IPS-15b (cell line): ENCODE data around the gene RAB3C.
"Not testable (repeated sequence)": the region's sequence is repeated elsewhere in the genome, so short reads cannot be mapped to it uniquely, and the experiment has no call there.

Experiments used
- H3K27me3 ChIP-seq: one replicate; pipeline ENCODE4 v1.6.1; 2013; ENCODE audit warnings: low read length; ENCODE audit not compliant: control insufficient read depth, insufficient read depth
- H3K36me3 ChIP-seq: one replicate; pipeline ENCODE4 v1.6.1; 2013; ENCODE audit warnings: low read length; ENCODE audit not compliant: control insufficient read depth, insufficient read depth
- H3K4me1 ChIP-seq: one replicate; pipeline ENCODE4 v1.6.1; 2013; ENCODE audit warnings: mild to moderate bottlenecking, low read length; ENCODE audit not compliant: control insufficient read depth, insufficient read depth
- H3K4me3 ChIP-seq: one replicate; pipeline ENCODE4 v1.5.1; 2013; ENCODE audit warnings: low read depth, low read length
- H3K9ac ChIP-seq: one replicate; pipeline ENCODE4 v1.6.1; 2013; ENCODE audit warnings: low read depth, mild to moderate bottlenecking, low read length
- H3K9me3 ChIP-seq: one replicate; pipeline ENCODE4 v1.6.1; 2013; ENCODE audit warnings: mild to moderate bottlenecking, low read length; ENCODE audit not compliant: control insufficient read depth, insufficient read depth

The RAB3C gene

DNA sequence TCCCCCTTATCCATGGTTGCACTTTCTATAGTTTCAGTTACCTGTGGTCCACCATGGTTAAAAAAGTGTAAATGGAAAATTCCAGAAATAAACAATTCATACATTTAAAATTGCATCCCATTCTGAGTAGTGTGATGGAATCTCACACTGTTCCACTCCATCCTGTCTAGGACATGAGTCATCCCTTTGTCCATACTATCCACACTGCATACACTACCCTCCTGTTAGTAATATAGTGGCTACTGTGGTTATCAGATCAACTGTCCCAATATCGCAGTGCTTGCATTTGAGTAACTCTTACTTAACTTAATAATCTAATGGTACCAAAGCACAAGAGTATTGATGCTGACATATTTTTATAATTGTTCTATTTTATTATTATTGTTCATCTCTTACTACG is 100.7 kb downstream of the RAB3C start:
- no peaks in the 10 kb centered on the region for H3K36me3 ChIP-seq
- H3K27me3 ChIP-seq = no peaks in the 10 kb centered on the region
- H3K4me1 ChIP-seq = no peaks in the 10 kb centered on the region
- no peaks in the 10 kb centered on the region for H3K9me3 ChIP-seq
- no peak overlapping the region for H3K9ac ChIP-seq
- H3K4me3 ChIP-seq = no peak overlapping the region

- H3K9ac ChIP-seq = no peak overlapping the region
- H3K36me3 ChIP-seq = no peaks in the 10 kb centered on the region
- no peaks in the 10 kb centered on the region for H3K27me3 ChIP-seq
- no peak overlapping the region for H3K4me3 ChIP-seq
- no peaks in the 10 kb centered on the region for H3K9me3 ChIP-seq
- no peaks in the 10 kb centered on the region for H3K4me1 ChIP-seq
Observed at GRCh38 chr5:58687079-58687478, 104.2 kb downstream of the RAB3C start.

DNA sequence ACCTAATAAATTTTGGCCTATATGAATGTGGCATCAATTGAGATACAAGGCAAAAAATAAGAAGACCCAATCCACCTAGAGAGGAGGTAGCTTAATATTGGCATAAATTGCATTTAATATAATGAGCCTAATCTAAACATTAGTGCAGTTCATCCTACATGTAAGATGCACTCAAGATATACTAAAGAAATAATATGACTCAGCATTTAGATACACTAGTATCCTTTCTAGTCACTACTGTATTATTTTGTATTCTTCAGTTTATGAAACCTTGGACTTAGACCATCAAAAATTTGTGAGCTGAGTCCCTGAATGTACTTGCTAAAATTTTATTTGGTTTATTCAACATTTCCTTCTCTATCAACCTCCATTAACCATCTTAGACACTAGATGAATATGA is 104.7 kb downstream of the RAB3C start:
- Histone ChIP-seq H3K27me3 (no peaks in the 10 kb centered on the region), H3K4me1 (no peaks in the 10 kb centered on the region), H3K4me3 (no peak overlapping the region)

DNA sequence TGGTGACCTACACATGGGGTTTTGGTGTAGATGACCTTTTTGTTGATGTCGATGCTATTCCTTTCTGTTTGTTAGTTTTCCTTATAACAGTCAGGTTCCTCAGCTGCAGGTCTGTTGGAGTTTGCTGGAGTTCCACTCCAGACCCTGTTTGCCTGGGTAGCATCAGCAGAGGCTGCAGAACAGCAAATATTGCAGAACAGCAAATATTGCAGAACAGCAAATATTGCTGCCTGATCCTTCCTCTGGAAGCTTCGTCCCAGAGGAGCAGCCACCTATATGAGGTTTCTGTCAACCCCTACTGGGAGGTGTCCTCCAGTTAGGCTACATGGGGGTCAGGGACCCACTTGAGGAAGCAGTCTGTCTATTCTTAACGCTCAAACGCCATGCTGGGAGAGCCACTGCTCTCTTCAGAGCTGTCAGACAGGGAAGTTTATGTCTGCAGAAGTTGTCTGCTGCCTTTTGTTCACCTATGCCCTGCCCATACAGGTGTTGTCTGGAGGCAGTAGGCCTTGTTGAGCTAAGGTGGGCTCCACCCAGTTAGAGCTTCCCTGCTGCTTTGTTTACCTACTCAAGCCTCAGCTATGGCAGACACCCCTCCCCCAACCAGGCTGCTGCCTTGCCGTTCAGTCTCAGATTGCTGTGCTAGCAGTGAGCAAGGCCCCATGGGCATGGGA is 116.3 kb downstream of the RAB3C start:
- H3K9me3 ChIP-seq, H3K4me3 ChIP-seq, H3K9ac ChIP-seq, H3K27me3 ChIP-seq, H3K36me3 ChIP-seq, H3K4me1 ChIP-seq: not testable (repeated sequence)

More for the DNA sequence above, 104.7 kb downstream of the RAB3C start:
- H3K36me3 ChIP-seq = no peaks in the 10 kb centered on the region
- no peak overlapping the region for H3K9ac ChIP-seq
- no peaks in the 10 kb centered on the region for H3K9me3 ChIP-seq

DNA sequence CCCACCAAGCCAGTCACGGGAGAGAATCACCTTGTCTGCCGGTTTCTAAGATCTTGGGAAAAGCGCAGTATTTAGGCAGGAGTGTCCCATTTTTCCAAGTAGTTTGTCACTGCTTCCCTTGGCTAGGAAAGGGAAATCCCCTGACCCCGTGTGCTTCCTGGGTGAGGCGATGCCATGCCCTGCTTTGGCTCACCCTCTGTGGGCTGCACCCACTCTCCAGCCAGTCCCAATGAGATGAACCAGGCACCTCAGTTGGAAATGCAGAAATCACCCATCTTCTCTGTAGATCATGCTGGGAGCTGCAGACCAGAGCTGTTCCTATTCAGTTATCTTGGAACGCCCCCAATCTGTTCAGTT is 116.9 kb downstream of the RAB3C start:
- Histone ChIP-seq H3K4me3 (no peak overlapping the region), H3K9ac (no peak overlapping the region), H3K9me3 (no peaks in the 10 kb centered on the region), H3K27me3 (no peaks in the 10 kb centered on the region), H3K4me1 (no peaks in the 10 kb centered on the region), H3K36me3 (no peaks in the 10 kb centered on the region)

- Histone ChIP-seq H3K36me3 (no peaks in the 10 kb centered on the region), H3K9me3 (no peaks in the 10 kb centered on the region), H3K27me3 (no peaks in the 10 kb centered on the region), H3K4me3 (no peak overlapping the region), H3K4me1 (no peaks in the 10 kb centered on the region), H3K9ac (no peak overlapping the region)
Observed at GRCh38 chr5:58703925-58704555, 121.2 kb downstream of the RAB3C start.

DNA sequence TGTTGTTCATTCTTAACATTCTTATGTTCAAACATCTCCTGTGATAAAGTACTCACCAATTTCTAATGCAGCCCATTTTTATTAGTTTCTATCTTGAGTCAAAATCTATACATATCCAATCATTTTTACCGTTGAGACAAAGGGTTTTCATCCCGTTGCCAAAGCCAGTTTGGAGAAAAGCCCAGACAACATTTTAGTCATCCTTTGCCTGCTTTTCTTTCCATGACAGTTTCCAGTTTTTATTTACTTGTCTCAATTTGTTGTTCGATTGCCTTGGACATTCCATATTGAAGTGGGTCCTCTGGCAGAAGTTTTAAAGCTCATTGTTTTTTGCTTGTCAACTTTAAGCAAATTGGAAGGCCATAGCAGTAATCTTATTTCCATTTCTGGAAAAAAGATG is 123.9 kb downstream of the RAB3C start:
- H3K27me3 ChIP-seq = no peaks in the 10 kb centered on the region
- no peaks in the 10 kb centered on the region for H3K4me1 ChIP-seq
- no peaks in the 10 kb centered on the region for H3K9me3 ChIP-seq
- H3K36me3 ChIP-seq = no peaks in the 10 kb centered on the region
- H3K9ac ChIP-seq = no peak overlapping the region
- no peak overlapping the region for H3K4me3 ChIP-seq

DNA sequence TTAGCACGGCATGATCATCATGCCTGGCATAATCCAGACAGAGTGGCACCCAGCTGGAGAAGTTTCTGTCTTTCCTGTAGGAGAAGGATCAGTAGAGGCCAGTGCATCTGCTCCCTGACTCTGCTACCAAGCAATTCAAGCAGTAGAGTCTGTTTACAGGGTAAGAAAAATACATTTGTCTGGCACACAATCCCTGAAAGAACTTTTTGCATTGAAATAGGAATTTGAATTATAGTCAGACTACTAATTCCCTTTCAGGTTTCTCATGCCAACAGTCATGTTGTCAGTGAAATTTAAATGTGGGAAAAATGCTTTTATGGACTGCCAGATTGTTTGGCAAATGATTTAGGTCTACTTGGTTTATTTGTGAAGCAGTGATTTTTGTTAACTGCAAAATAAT is 125.6 kb downstream of the RAB3C start:
- no peaks in the 10 kb centered on the region for H3K36me3 ChIP-seq
- no peak overlapping the region for H3K4me3 ChIP-seq
- no peaks in the 10 kb centered on the region for H3K9me3 ChIP-seq
- no peak overlapping the region for H3K9ac ChIP-seq
- H3K27me3 ChIP-seq = no peaks in the 10 kb centered on the region
- H3K4me1 ChIP-seq = no peaks in the 10 kb centered on the region

DNA sequence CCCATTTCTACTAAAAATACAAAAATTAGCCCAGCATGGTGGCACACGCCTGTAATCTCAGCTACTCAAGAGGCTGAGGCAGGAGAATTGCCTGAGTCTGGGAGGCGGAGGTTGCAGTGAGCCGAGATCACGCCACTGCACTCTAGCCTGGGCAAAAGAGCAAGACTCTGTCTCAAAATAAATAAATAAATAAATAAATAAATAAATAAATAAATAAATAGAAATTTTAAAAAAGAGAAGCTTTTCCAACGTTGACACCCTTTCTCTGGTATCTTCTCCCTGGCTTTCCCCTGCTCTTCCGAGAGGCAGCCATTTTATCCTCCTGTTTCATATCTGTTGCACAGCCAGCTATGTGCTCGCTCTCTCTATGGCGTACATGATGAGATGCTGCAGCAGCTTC is 127.5 kb downstream of the RAB3C start:
- not testable (repeated sequence) for H3K4me3 ChIP-seq, H3K36me3 ChIP-seq, H3K27me3 ChIP-seq, H3K4me1 ChIP-seq, H3K9me3 ChIP-seq, H3K9ac ChIP-seq

DNA sequence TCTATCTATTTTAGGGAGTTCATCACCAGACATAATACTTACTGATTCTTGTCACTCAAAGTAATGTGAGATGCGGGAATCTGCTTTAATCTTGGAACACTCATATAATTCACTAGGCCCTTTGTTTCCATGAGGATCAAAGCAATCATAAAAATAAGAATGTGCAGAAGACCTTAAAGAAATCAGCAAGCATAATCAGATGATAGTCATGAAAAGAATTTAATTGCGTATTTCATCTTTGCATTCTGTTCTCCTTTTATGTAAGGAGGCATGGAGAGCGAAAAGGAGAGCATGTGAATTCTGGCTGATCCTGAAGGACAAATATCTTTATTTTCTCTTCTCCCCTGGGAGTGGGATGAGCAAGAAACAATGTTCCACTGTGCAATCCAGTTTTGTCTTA is 128.0 kb downstream of the RAB3C start:
- H3K4me1 ChIP-seq = no peaks in the 10 kb centered on the region
- H3K27me3 ChIP-seq = no peaks in the 10 kb centered on the region
- no peaks in the 10 kb centered on the region for H3K9me3 ChIP-seq
- H3K9ac ChIP-seq = no peak overlapping the region
- H3K36me3 ChIP-seq = no peaks in the 10 kb centered on the region
- H3K4me3 ChIP-seq = no peak overlapping the region

GRCh38 chr5:58711965-58712364 is 129.1 kb downstream of the RAB3C start:
- Histone ChIP-seq H3K27me3 (no peaks in the 10 kb centered on the region), H3K4me3 (no peak overlapping the region), H3K9ac (no peak overlapping the region), H3K9me3 (no peaks in the 10 kb centered on the region), H3K4me1 (peaks cover 2% of the 10 kb centered on the region), H3K36me3 (no peaks in the 10 kb centered on the region)

DNA sequence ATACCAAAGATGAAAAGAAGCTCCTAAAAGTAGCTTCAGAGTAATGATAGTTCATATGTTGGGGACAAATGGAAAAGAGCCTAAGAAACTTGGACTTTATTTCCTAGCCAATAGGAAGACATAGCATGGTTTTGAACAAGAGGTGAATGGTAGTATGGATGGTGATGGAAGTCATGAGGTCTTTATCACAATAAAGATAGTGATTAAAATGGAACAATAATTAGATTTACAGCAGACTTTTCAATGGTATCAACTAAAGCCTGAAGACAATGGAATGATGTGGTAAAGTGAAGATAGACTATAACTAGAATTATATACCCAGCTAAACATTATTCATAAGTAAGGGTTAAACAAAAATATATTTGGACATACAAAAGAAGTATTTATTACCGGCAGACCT is 131.2 kb downstream of the RAB3C start:
- Histone ChIP-seq H3K9ac (no peak overlapping the region), H3K9me3 (no peaks in the 10 kb centered on the region), H3K4me1 (peaks cover 12% of the 10 kb centered on the region), H3K27me3 (no peaks in the 10 kb centered on the region), H3K36me3 (no peaks in the 10 kb centered on the region), H3K4me3 (no peak overlapping the region)
